Vagina (tissue), 2 donors: ENCODE results near the gene ASB18. TPM values are rescaled to one million over a fixed set of nuclear protein-coding genes. Genes with fewer than 3 reads are reported as not detected.
A peak's percentile ranks its signal among the peaks of the same experiment; 100 is the strongest.

Experiments used
- DNase-seq, 2 donors: peaks; one replicate each; pipeline ENCODE4 v3.0.0-alpha.2; 2017; ENCODE audit errors: extremely low spot score in 2 of 2
- H3K27ac ChIP-seq: fragments of 200-600 bp; sonication (generic); one replicate; pipeline ENCODE4 v1.5.1; 2019
- H3K27me3 ChIP-seq: fragments of 200-600 bp; sonication (generic); one replicate; pipeline ENCODE4 v1.5.1; 2019
- H3K36me3 ChIP-seq, 2 donors: fragments of 200-600 bp; sonication (generic); one replicate each; pipeline ENCODE4 v1.5.1; 2017 to 2019
- H3K4me1 ChIP-seq: fragments of 200-600 bp; sonication (generic); one replicate; pipeline ENCODE4 v1.5.1; 2019
- H3K4me3 ChIP-seq, 2 donors: fragments of 200-600 bp; sonication (generic); 1 replicate in 1 of 2; 2 replicates in 1 of 2; pipeline ENCODE4 v1.5.1; 2016 to 2019
- H3K9me3 ChIP-seq: fragments of 200-600 bp; sonication (generic); one replicate; pipeline ENCODE4 v1.5.1; 2019
- CTCF ChIP-seq, 3 experiments: fragments of 450-650 bp in 2 of 3; fragments of 200-600 bp in 1 of 3; sonication (generic) in 1 of 3; IDR thresholded peaks; one replicate each; pipeline ENCODE4 v1.5.1; 2017 to 2019; ENCODE audit warnings: antibody characterized with exemption in 3 of 3, mild to moderate bottlenecking in 2 of 3, moderate library complexity in 2 of 3
- POLR2A ChIP-seq, 2 donors: fragments of 450-650 bp; IDR thresholded peaks; one replicate each; pipeline ENCODE4 v1.6.1; 2017; ENCODE audit warnings: antibody characterized with exemption in 2 of 2, mild to moderate bottlenecking in 2 of 2, moderate library complexity in 2 of 2
- POLR2AphosphoS5 ChIP-seq, 2 donors: sonication (generic); formaldehyde crosslinking; IDR thresholded peaks; one replicate each; pipeline ENCODE4 v1.9.0; 2017; ENCODE audit warnings: antibody characterized with exemption in 2 of 2, mild to moderate bottlenecking in 2 of 2, low read depth in 1 of 2; ENCODE audit not compliant: insufficient read depth in 1 of 2
- intact Hi-C: fragments of 100-400 bp; cut with DNase I; formaldehyde crosslinking; loops from one replicate; pipeline ENCODE4 v1.15.1; 2023
- total RNA-seq: library from RNA; depleted of rRNA; stranded (reverse); fragments of >200 nt; gene quantifications from one replicate; pipeline ENCODE4 v1.2.3, GENCODE V29; 2016

ASB18 gene
- total RNA-seq, 1 donor from 2014 or later: not detected

DNA sequence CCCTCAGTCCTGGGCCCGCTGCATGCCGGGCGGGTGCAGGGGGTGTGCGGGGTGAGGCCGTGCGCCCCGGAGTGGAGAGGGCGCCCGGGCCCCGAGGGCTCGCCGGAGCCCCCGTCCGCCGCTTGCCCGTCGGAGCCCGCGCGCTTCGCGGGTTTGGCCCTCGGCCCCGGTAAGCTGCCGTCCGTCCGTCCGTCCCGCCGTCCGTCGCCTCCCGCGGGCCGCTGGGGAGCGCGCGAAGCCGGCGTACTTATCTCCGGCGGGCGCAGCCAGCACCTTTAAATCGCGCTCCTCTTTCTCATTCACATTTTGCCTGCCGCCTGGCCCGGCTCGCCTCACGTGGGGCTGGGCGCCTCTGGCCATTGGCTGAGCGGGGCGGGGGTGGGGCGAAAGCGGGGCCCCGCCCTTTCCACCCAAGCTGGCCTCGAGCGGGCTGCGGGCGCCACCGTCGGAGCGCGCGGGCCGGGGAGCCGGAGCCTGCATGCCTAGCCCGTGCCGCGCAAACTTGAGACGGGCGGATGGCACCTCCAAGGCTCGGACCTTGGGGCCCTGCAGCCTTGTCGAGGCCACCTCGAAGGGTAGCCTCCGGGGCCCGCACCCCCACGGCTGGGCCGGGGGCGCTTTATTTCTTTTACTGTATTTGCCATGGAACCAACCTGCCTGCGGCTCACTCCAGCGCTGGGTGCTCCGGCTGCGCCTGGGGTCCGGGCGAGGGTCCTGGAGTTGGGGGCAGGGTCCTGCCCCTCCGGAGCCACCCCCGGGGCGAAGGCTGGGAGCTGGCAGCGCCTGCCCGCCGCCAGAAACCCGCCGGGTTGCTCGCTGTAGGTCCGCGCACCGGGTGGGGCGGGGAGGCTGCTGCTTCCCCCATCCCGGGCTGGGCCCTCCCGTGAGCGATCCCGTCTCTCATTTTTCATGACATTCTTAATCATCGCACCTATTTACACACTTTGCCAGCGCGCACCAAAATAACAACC, 95.8 kb downstream of the ASB18 start, which contains the start of gene GBX2:
TSS of gene GBX2 (minus strand) at position 277 of the 971 bp plus-strand sequence. CDS start 415 bp downstream, outside the sequence.
- DNase-seq: no peak
- intact Hi-C loops: no loop called here

DNA sequence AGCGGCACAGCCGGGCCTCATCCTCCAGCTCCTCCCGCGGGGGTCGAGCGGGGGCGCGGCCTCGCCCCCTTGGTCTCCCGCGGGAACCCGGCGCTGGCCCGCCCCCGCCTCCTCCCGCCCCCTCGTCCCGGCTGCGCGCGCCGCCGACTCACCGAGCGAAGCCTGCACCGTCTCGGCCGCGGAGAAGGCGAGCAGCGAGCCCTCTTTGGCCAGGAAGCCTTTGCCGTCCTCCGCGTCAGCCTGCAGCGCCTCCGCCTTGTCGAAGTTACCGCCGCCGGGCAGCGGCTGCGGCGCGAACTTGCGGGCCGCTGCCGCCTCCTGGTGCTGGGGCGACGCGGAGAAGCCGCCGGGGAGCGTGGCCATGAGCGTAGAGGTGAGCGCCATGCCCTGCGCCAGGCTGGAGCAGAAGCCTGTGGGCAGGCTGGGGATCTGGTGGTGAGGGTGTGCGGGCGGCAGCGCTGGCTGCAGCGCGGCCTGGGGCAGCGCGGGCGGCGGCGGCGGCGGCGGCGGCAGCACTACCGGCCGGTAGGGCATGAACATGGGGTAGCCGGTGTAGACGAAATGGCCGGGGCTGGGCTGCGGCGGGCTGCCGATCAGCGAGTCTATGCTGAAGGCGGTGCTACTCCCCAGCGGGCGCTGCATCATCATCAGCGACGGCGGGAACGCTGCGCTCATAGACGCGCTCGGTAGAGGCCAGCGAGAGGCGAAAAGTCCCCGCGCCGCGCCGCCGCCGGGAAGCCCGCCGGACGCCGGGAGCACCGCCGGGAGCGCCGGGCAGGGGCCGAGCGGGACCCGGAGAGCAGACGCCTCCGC, 96.7 kb downstream of the ASB18 start:
- H3K4me3 ChIP-seq: peak overlapping the region; percentile 24 to 41
- no peak for TF ChIP-seq POLR2A (IDR thresholded peaks at IDR 0.05)
- no peak for TF ChIP-seq POLR2AphosphoS5 (IDR thresholded peaks at IDR 0.05; ENCODE audit: insufficient read depth in 1 of 2, low read depth in 1 of 2)
- TF ChIP-seq CTCF (IDR thresholded peaks at IDR 0.05): no peak
- H3K4me1 ChIP-seq: peaks cover 58% of the 10 kb centered on the region
- peaks cover 45% of the 10 kb centered on the region for H3K27me3 ChIP-seq
- no peak for DNase-seq
- H3K27ac ChIP-seq: no peak overlapping the region
- no peaks in the 10 kb centered on the region for H3K9me3 ChIP-seq
- H3K36me3 ChIP-seq: no peaks in the 10 kb centered on the region
- intact Hi-C loops: no loop called here

More for the DNA sequence above, 95.8 kb downstream of the ASB18 start, which contains the start of gene GBX2:
- TF ChIP-seq POLR2A (IDR thresholded peaks at IDR 0.05): no peak
- no peaks in the 10 kb centered on the region for H3K36me3 ChIP-seq
- no peaks in the 10 kb centered on the region for H3K9me3 ChIP-seq
- peaks cover 60% of the 10 kb centered on the region for H3K4me1 ChIP-seq
- H3K27ac ChIP-seq: no peak within 1 kb of the TSS
- H3K4me3 ChIP-seq: peak within 1 kb of the TSS; percentile 24 to 41
- H3K27me3 ChIP-seq: peaks cover 50% of the 10 kb centered on the region

GRCh38 chr2:236166796-236167296, 97.4 kb downstream of the ASB18 start:
- peaks cover 56% of the 10 kb centered on the region for H3K4me1 ChIP-seq
- TF ChIP-seq POLR2AphosphoS5 (IDR thresholded peaks at IDR 0.05; ENCODE audit: insufficient read depth in 1 of 2, low read depth in 1 of 2) (no peak), CTCF (IDR thresholded peaks at IDR 0.05) (no peak), POLR2A (IDR thresholded peaks at IDR 0.05) (no peak)
- intact Hi-C loops: no loop called here
- H3K36me3 ChIP-seq: no peaks in the 10 kb centered on the region
- no peak for DNase-seq
- H3K9me3 ChIP-seq: no peaks in the 10 kb centered on the region
- peak overlapping the region; percentile 24 to 41 for H3K4me3 ChIP-seq
- H3K27ac ChIP-seq: no peak overlapping the region
- peaks cover 43% of the 10 kb centered on the region for H3K27me3 ChIP-seq

DNA sequence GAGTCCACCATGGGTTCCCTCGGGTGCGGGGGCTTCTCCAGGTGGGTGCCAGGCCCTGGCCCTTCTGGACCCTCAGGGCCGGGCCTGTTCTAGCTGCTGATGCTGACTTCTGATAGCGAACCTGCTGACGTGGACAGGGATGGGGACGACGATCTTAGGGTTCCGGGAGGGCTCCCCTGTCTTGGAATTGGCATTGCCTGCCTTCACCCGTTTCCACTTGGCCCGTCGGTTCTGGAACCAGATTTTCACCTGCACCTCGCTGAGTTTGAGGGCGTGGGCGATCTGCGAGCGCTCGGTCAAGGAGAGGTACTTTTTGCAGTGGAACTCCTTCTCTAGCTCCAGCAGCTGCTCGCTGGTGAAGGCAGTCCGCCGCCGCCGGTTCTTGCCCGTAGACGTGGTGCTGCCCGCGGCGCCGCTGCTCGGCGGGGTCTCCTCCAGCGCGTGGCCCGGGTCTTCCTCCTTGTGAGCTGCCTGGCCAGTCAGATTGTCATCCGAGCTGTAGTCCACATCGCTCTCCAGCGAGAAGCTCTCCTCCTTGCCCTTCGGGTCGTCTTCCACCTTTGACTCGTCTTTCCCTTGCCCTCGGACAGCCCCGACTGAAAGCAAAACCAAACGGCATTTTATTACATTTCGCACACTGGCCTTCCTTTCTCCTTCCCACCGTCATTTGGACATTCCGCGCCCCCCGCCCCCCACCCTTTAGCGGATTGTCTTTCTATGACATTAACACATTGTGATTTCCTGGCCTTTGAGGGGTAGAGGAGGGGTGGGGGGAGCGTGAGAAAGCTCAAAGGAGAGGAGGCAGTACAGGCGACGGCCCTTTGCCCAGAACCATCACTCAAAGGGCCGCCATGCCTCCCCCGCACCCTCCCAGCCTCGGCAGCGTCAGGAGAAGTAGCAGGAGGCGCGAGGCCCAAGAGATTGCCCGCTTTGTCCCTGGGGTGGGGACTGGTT, 98.1 kb downstream of the ASB18 start:
- Histone ChIP-seq H3K4me3 (peak overlapping the region in 1 of 2 donors; percentile 39), H3K4me1 (peaks cover 49% of the 10 kb centered on the region), H3K36me3 (no peaks in the 10 kb centered on the region), H3K9me3 (no peaks in the 10 kb centered on the region), H3K27me3 (peaks cover 38% of the 10 kb centered on the region), H3K27ac (no peak overlapping the region)
- TF ChIP-seq POLR2A (IDR thresholded peaks at IDR 0.05) (no peak), POLR2AphosphoS5 (IDR thresholded peaks at IDR 0.05; ENCODE audit: insufficient read depth in 1 of 2, low read depth in 1 of 2) (no peak), CTCF (IDR thresholded peaks at IDR 0.05) (no peak)
- no peak for DNase-seq
- intact Hi-C loops: no loop called here
